Measurements from ENCODE around the gene USP34. TPM values are rescaled to one million over a fixed set of nuclear protein-coding genes. Genes with fewer than 3 reads are reported as not detected.

The USP34 gene
- total and polyA plus RNA-seq, 2 of the 8 experiments (the other 6 are each of a cell fraction or from before 2014, with no cell fraction given): 56.7 to 91.7 TPM

- Histone ChIP-seq H3K14ac (ENCODE audit: insufficient read length) (no peak overlapping the region), H3K9me3 (ENCODE audit: insufficient read depth in 2 of 2, low read depth in 1 of 2, low read length in 1 of 2) (no peaks in the 10 kb centered on the region; a peak in 1 of 4 replicates), H3K4me3 (ENCODE audit: extremely low read depth in 1 of 4, insufficient read depth in 2 of 4, low read depth in 3 of 4, low read length in 4 of 4) (no peak overlapping the region), H4K91ac (replicated peaks; ENCODE audit: insufficient read length, low read length) (no peak overlapping the region), H3K27me3 (replicated peaks in 1 of 4; ENCODE audit: control insufficient read depth in 3 of 4, extremely low read depth in 1 of 4, insufficient read depth in 3 of 4, low read length in 3 of 4) (no peaks in the 10 kb centered on the region), H3K4me2 (ENCODE audit: insufficient read depth in 1 of 2, low read depth in 2 of 2, low read length in 2 of 2) (no peak overlapping the region), H3K23ac (ENCODE audit: insufficient read length) (no peak overlapping the region), H3K18ac (ENCODE audit: extremely low read depth, low read length) (no peak overlapping the region), H2BK15ac (ENCODE audit: low read length) (no peak overlapping the region), H3K79me2 (ENCODE audit: control insufficient read depth in 1 of 2, insufficient read depth in 2 of 2, low read length in 2 of 2) (no peaks in the 10 kb centered on the region), H2BK12ac (ENCODE audit: low read depth, low read length) (no peak overlapping the region), H3K9ac (replicated peaks in 1 of 4; ENCODE audit: extremely low read depth in 1 of 4, low read depth in 3 of 4, low read length in 3 of 4) (no peak overlapping the region), H3K56ac (replicated peaks; ENCODE audit: insufficient read length, low read depth, low read length) (no peak overlapping the region), H2BK120ac (replicated peaks; ENCODE audit: low read depth, low read length) (no peak overlapping the region), H4K20me1 (replicated peaks in 1 of 2; ENCODE audit: control insufficient read depth in 1 of 2, insufficient read depth in 2 of 2, low read length in 2 of 2) (no peaks in the 10 kb centered on the region), H3K4me1 (replicated peaks in 1 of 4; ENCODE audit: control insufficient read depth in 3 of 4, insufficient read depth in 4 of 4, low read length in 3 of 4) (no peaks in the 10 kb centered on the region), H4K8ac (ENCODE audit: extremely low read depth, insufficient read depth, low read length) (no peak overlapping the region), H3K79me1 (ENCODE audit: low read depth, low read length) (no peaks in the 10 kb centered on the region; the same call in 1 of the 2 replicates), H2AK5ac (ENCODE audit: low read depth, low read length) (no peak overlapping the region), H3K23me2 (ENCODE audit: low read depth, low read length) (no peaks in the 10 kb centered on the region), H3K4ac (replicated peaks; ENCODE audit: insufficient read length, low read depth, low read length) (no peak overlapping the region), H2BK5ac (ENCODE audit: low read depth, low read length) (no peak overlapping the region), H2AFZ (ENCODE audit: low read length) (no peak overlapping the region), H3K36me3 (ENCODE audit: control insufficient read depth in 2 of 4, insufficient read depth in 4 of 4, low read length in 3 of 4) (peaks cover 0 to 12% (median 1%) of the 10 kb centered on the region in 4 experiments; a peak in 3 of 8 replicates), H4K5ac (ENCODE audit: insufficient read length, low read depth, low read length) (no peak overlapping the region), H3K27ac (ENCODE audit: low read depth, low read length) (no peak overlapping the region), H2BK20ac (ENCODE audit: low read length) (no peak overlapping the region)
- FAIRE-seq (peak; percentile 48), DNase-seq (ENCODE audit: low read depth in 1 of 2, low spot score in 2 of 2) (no peak)
- WGBS, 2 experiments (ENCODE audit: extremely low coverage in 1 of 2, insufficient coverage in 1 of 2, insufficient read length in 1 of 2, insufficient replicate concordance in 2 of 2, low coverage in 1 of 2, low lambda C conversion rate in 2 of 2, missing lambda C conversion rate in 1 of 2): 90% methylated on average over 4 of the region's 4 CpGs; no CpG with 5 or more reads in 1 of the 2 experiments
- ChIA-PET POLR2A (ENCODE audit: partially characterized antibody) (interaction anchor here (1.6 kb wide), 1 partner anchor 9 kb away, joined by 3 read pairs; no protein-coding TSS in a partner anchor), CTCF (ENCODE audit: partially characterized antibody) (interaction anchor here (0.7 kb wide), 1 partner anchor 25 kb away, joined by 3 read pairs; no protein-coding TSS in a partner anchor)
- TF ChIP-seq NRF1 (IDR thresholded peaks at IDR 0.05; ENCODE audit: low read depth, low read length) (no peak), ATF2 (IDR thresholded peaks at IDR 0.05; ENCODE audit: low read length) (no peak), POLR2A (IDR thresholded peaks at IDR 0.05; ENCODE audit: control extremely low read depth in 1 of 2, low read depth in 2 of 2, low read length in 2 of 2) (no peak), E2F6 (IDR thresholded peaks at IDR 0.05) (no peak), SUZ12 (IDR thresholded peaks at IDR 0.05; ENCODE audit: low read length) (no peak), MAFK (IDR thresholded peaks at IDR 0.05; ENCODE audit: low read depth, low read length) (no peak), NANOG (IDR thresholded peaks at IDR 0.05; ENCODE audit: insufficient read depth, low read depth, low read length, poor library complexity, severe bottlenecking) (no peak), EGR1 (IDR thresholded peaks at IDR 0.05; ENCODE audit: borderline replicate concordance, low read depth, low read length) (no peak), SIN3A (conservative IDR thresholded peaks at IDR 0.05 in 1 of 2, IDR thresholded peaks at IDR 0.05 in 1 of 2; ENCODE audit: low read depth in 1 of 2, low read length in 2 of 2) (no peak), TBP (IDR thresholded peaks at IDR 0.05; ENCODE audit: low read depth, low read length) (no peak), BACH1 (IDR thresholded peaks at IDR 0.05; ENCODE audit: low read length) (no peak), JUND (IDR thresholded peaks at IDR 0.05; ENCODE audit: low read length) (no peak)
These were observed 74.9 kb downstream of the USP34 start for GRCh38 chr2:61396005-61396404.

Measured in H1 (cell line).